ENCODE measurements around the gene FHAD1. TPM values are rescaled to one million over a fixed set of nuclear protein-coding genes. Genes with fewer than 3 reads are reported as not detected.

The FHAD1 gene
- total and polyA plus RNA-seq, 9 of the 15 experiments (the other 6 are each of a cell fraction or from before 2014, with no cell fraction given), result 0.32 to 2.1 (median 1.5) TPM; not detected in 1

DNA sequence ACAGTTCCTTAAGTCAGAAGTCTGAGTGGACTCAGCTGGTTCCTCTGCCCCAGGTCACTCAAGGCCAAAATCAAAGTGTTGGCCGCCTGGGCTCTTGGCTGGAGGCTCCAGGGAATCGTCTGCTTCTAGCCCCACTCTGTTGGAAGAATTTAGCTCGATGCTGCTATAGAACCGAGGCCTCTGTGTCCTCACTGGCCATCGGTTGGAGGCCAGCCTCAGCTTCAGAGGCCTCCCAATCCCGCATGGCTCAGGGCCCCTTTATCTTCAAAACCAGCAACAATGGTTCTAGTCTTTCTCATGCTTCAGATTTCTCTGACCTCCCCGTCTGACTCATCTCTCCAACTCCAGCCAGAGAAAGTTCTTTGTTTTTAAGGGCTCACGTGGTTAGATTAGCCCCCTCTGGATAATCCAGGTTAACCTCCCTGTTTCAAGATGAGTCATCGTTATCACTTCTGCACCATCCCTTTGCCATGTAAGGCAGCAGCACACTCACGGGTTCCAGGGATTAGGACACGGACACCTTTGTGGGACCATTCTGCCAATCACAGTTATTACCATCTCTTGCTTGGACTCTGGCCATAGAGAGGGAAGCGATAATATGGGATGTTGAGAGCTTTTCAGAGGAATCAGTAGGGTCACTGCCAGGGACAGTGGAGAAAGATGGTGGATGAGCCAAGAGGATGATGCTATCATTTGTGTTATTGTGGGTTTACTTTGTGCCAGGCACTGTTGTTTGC, 13.6 kb downstream of the FHAD1 start (continued):
- TF ChIP-seq NCOA2 (IDR thresholded peaks at IDR 0.05; ENCODE audit: partially characterized antibody in 2 of 2) (peak in 1 of 2 experiments; percentile 18), MEIS2 (IDR thresholded peaks at IDR 0.05; ENCODE audit: partially characterized antibody) (peak; percentile 25), TAF7 (tag; IDR thresholded peaks at IDR 0.05) (no peak), CTBP1 (IDR thresholded peaks at IDR 0.05; ENCODE audit: borderline replicate concordance) (peak; percentile 97), KLF6 (CRISPR knock-in tag; IDR thresholded peaks at IDR 0.05; ENCODE audit: borderline replicate concordance) (no peak), ZSCAN32 (CRISPR knock-in tag; IDR thresholded peaks at IDR 0.05) (no peak), ZBTB8A (IDR thresholded peaks at IDR 0.05; ENCODE audit: partially characterized antibody) (no peak), PTTG1 (tag; IDR thresholded peaks at IDR 0.05; ENCODE audit: low read depth) (no peak), MTA2 (IDR thresholded peaks at IDR 0.05; ENCODE audit: low read depth) (peak; percentile 70), ZNF24 (IDR thresholded peaks at IDR 0.05) (no peak), ZNF561 (CRISPR knock-in tag; conservative IDR thresholded peaks at IDR 0.05) (no peak), ESRRA (IDR thresholded peaks at IDR 0.05; ENCODE audit: borderline replicate concordance, low read depth) (no peak), RBM22 (IDR thresholded peaks at IDR 0.05; ENCODE audit: low read depth, low read length, poor library complexity, severe bottlenecking) (no peak), EP400 (IDR thresholded peaks at IDR 0.05) (no peak; the same call in 1 of the 2 replicates), POLR3A (IDR thresholded peaks at IDR 0.05; ENCODE audit: borderline replicate concordance, extremely low read depth, insufficient read depth, insufficient read length) (no peak), SNRNP70 (optimal IDR thresholded peaks at IDR 0.05; ENCODE audit: low read depth, low read length) (no peak)
- TF ChIP-seq, protein P1, sequence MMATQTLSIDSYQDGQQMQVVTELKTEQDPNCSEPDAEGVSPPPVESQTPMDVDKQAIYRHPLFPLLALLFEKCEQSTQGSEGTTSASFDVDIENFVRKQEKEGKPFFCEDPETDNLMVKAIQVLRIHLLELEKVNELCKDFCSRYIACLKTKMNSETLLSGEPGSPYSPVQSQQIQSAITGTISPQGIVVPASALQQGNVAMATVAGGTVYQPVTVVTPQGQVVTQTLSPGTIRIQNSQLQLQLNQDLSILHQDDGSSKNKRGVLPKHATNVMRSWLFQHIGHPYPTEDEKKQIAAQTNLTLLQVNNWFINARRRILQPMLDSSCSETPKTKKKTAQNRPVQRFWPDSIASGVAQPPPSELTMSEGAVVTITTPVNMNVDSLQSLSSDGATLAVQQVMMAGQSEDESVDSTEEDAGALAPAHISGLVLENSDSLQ (IDR thresholded peaks at IDR 0.05), result peak; percentile 61
- TF ChIP-seq, protein P2, sequence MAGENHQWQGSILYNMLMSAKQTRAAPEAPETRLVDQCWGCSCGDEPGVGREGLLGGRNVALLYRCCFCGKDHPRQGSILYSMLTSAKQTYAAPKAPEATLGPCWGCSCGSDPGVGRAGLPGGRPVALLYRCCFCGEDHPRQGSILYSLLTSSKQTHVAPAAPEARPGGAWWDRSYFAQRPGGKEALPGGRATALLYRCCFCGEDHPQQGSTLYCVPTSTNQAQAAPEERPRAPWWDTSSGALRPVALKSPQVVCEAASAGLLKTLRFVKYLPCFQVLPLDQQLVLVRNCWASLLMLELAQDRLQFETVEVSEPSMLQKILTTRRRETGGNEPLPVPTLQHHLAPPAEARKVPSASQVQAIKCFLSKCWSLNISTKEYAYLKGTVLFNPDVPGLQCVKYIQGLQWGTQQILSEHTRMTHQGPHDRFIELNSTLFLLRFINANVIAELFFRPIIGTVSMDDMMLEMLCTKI (IDR thresholded peaks at IDR 0.05; ENCODE audit: partially characterized antibody), result no peak
- TF ChIP-seq, protein P3, sequence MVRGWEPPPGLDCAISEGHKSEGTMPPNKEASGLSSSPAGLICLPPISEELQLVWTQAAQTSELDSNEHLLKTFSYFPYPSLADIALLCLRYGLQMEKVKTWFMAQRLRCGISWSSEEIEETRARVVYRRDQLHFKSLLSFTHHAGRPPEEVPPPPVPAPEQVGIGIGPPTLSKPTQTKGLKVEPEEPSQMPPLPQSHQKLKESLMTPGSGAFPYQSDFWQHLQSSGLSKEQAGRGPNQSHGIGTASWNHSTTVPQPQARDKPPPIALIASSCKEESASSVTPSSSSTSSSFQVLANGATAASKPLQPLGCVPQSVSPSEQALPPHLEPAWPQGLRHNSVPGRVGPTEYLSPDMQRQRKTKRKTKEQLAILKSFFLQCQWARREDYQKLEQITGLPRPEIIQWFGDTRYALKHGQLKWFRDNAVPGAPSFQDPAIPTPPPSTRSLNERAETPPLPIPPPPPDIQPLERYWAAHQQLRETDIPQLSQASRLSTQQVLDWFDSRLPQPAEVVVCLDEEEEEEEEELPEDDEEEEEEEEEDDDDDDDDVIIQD (CRISPR knock-in tag; IDR thresholded peaks at IDR 0.05), result no peak
- TF ChIP-seq, protein P4, sequence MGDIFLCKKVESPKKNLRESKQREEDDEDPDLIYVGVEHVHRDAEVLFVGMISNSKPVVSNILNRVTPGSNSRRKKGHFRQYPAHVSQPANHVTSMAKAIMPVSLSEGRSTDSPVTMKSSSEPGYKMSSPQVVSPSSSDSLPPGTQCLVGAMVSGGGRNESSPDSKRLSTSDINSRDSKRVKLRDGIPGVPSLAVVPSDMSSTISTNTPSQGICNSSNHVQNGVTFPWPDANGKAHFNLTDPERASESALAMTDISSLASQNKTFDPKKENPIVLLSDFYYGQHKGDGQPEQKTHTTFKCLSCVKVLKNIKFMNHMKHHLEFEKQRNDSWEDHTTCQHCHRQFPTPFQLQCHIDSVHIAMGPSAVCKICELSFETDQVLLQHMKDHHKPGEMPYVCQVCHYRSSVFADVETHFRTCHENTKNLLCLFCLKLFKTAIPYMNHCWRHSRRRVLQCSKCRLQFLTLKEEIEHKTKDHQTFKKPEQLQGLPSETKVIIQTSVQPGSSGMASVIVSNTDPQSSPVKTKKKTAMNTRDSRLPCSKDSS (IDR thresholded peaks at IDR 0.05; ENCODE audit: low read depth, partially characterized antibody), result no peak
- TF ChIP-seq, protein P5, sequence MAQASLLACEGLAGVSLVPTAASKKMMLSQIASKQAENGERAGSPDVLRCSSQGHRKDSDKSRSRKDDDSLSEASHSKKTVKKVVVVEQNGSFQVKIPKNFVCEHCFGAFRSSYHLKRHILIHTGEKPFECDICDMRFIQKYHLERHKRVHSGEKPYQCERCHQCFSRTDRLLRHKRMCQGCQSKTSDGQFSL (CRISPR knock-in tag; IDR thresholded peaks at IDR 0.05), result no peak
- TF ChIP-seq, protein P5 (tag; IDR thresholded peaks at IDR 0.05), result no peak

All from K562 (cell line).